Measurements from ENCODE around the gene USH2A.

The USH2A gene

GRCh38 chr1:215887627-215888026 lies 535.6 kb downstream of the USH2A start:
- TF ChIP-seq CTCF (IDR thresholded peaks at IDR 0.05; ENCODE audit: insufficient read depth, low read length, poor library complexity, severe bottlenecking), result no peak
- TF ChIP-seq EZH2phosphoT487 (conservative IDR thresholded peaks at IDR 0.05; ENCODE audit: low read length), result no peak
- H3K4me3 ChIP-seq (ENCODE audit: insufficient read depth, low read length, poor library complexity, severe bottlenecking), result no peak overlapping the region
- H3K27ac ChIP-seq (ENCODE audit: low read depth, low read length), result no peak overlapping the region
- no peaks in the 10 kb centered on the region for H3K9me3 ChIP-seq (ENCODE audit: insufficient read depth, low read length)
- H3K4me2 ChIP-seq (ENCODE audit: low read depth, low read length, poor library complexity, severe bottlenecking), result no peak overlapping the region
- H3K27me3 ChIP-seq (ENCODE audit: low read length), result no peaks in the 10 kb centered on the region
- H4K20me1 ChIP-seq (ENCODE audit: low read depth, low read length), result no peaks in the 10 kb centered on the region
- H3K9me2 ChIP-seq (replicated peaks; ENCODE audit: insufficient read depth, low read length), result no peaks in the 10 kb centered on the region
- H3F3A ChIP-seq (ENCODE audit: insufficient read depth), result no peaks in the 10 kb centered on the region
- H3K79me2 ChIP-seq (ENCODE audit: insufficient read depth, low read length), result no peaks in the 10 kb centered on the region
- H3K9ac ChIP-seq (ENCODE audit: low read length), result no peak overlapping the region
- no peaks in the 10 kb centered on the region for H3K36me3 ChIP-seq (ENCODE audit: low read length)
- no peak overlapping the region for H2AFZ ChIP-seq (ENCODE audit: low read depth, low read length, severe bottlenecking)

GRCh38 chr1:215883004-215883403 lies 540.2 kb downstream of the USH2A start:
- no peaks in the 10 kb centered on the region for H3K36me3 ChIP-seq (ENCODE audit: low read length)
- H4K20me1 ChIP-seq (ENCODE audit: low read depth, low read length), result no peaks in the 10 kb centered on the region
- H2AFZ ChIP-seq (ENCODE audit: low read depth, low read length, severe bottlenecking), result no peak overlapping the region
- H3K79me2 ChIP-seq (ENCODE audit: insufficient read depth, low read length), result no peaks in the 10 kb centered on the region
- no peaks in the 10 kb centered on the region for H3K9me2 ChIP-seq (replicated peaks; ENCODE audit: insufficient read depth, low read length)
- no peak overlapping the region for H3K9ac ChIP-seq (ENCODE audit: low read length)
- H3K27me3 ChIP-seq (ENCODE audit: low read length), result no peaks in the 10 kb centered on the region
- H3K9me3 ChIP-seq (ENCODE audit: insufficient read depth, low read length), result no peaks in the 10 kb centered on the region
- no peak overlapping the region for H3K4me3 ChIP-seq (ENCODE audit: insufficient read depth, low read length, poor library complexity, severe bottlenecking)
- no peak overlapping the region for H3K4me2 ChIP-seq (ENCODE audit: low read depth, low read length, poor library complexity, severe bottlenecking)
- TF ChIP-seq EZH2phosphoT487 (conservative IDR thresholded peaks at IDR 0.05; ENCODE audit: low read length), result no peak
- TF ChIP-seq CTCF (IDR thresholded peaks at IDR 0.05; ENCODE audit: insufficient read depth, low read length, poor library complexity, severe bottlenecking), result no peak
- H3K27ac ChIP-seq (ENCODE audit: low read depth, low read length), result no peak overlapping the region
- H3F3A ChIP-seq (ENCODE audit: insufficient read depth), result no peaks in the 10 kb centered on the region

GRCh38 chr1:215878843-215879242 lies 544.4 kb downstream of the USH2A start:
- H3K79me2 ChIP-seq (ENCODE audit: insufficient read depth, low read length), result no peaks in the 10 kb centered on the region
- H2AFZ ChIP-seq (ENCODE audit: low read depth, low read length, severe bottlenecking), result no peak overlapping the region
- H3K4me3 ChIP-seq (ENCODE audit: insufficient read depth, low read length, poor library complexity, severe bottlenecking), result no peak overlapping the region
- no peaks in the 10 kb centered on the region for H3K27me3 ChIP-seq (ENCODE audit: low read length)
- no peaks in the 10 kb centered on the region for H3F3A ChIP-seq (ENCODE audit: insufficient read depth)
- no peaks in the 10 kb centered on the region for H3K36me3 ChIP-seq (ENCODE audit: low read length)
- no peak overlapping the region for H3K4me2 ChIP-seq (ENCODE audit: low read depth, low read length, poor library complexity, severe bottlenecking)
- H3K27ac ChIP-seq (ENCODE audit: low read depth, low read length), result no peak overlapping the region
- no peak for TF ChIP-seq CTCF (IDR thresholded peaks at IDR 0.05; ENCODE audit: insufficient read depth, low read length, poor library complexity, severe bottlenecking)
- no peak for TF ChIP-seq EZH2phosphoT487 (conservative IDR thresholded peaks at IDR 0.05; ENCODE audit: low read length)
- H3K9me2 ChIP-seq (replicated peaks; ENCODE audit: insufficient read depth, low read length), result no peaks in the 10 kb centered on the region
- no peaks in the 10 kb centered on the region for H4K20me1 ChIP-seq (ENCODE audit: low read depth, low read length)
- no peak overlapping the region for H3K9ac ChIP-seq (ENCODE audit: low read length)
- H3K9me3 ChIP-seq (ENCODE audit: insufficient read depth, low read length), result no peaks in the 10 kb centered on the region

Measured in SU-DHL-6 (cell line).